Femur (tissue), 1 donor: ENCODE measurements around the gene CCDC190.
"Not testable (repeated sequence)": the region's sequence is repeated elsewhere in the genome, so short reads cannot be mapped to it uniquely, and the experiment has no call there.

Experiments used
- DNase-seq: peaks from one replicate; pipeline ENCODE4 v3.0.0-alpha.2; 2017

Gene CCDC190

DNA sequence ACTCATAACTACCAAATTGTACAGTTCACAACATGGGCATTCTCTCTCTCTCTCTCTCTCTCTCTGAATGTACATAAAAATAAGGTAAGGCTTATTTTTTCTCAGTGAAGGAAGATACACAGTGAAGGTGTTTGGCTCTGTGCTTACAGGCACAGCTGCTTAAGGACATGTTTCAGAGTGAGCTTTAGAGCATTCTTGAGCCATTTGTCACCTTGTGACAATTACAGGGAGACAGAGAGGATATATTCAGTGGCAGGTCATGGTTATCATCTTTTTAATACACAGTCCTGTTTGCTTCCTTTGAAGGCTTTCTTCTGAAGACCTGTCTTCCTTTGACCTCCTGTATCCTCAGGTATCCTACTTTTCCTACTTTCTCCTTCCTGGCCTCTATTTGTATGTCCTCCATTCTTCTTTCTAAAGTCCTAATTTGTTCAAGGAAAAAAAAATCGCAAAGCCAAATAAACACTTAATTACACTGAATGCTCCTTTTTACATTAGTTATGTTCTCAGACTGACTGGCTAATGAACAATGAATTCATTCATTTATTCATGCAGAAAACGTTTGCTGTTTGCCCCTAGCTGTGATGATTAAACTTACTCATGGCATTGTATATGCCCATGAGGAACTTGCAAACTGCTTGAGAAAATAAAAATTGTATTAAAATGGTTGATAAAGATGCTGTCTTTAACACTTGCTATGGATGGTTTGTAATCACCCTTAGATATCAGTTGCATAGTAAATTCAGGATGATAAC, 37.0 kb downstream of the CCDC190 start:
- DNase-seq = no peak

- no peak for DNase-seq
Observed at GRCh38 chr1:162823231-162823630, 37.7 kb downstream of the CCDC190 start.

DNA sequence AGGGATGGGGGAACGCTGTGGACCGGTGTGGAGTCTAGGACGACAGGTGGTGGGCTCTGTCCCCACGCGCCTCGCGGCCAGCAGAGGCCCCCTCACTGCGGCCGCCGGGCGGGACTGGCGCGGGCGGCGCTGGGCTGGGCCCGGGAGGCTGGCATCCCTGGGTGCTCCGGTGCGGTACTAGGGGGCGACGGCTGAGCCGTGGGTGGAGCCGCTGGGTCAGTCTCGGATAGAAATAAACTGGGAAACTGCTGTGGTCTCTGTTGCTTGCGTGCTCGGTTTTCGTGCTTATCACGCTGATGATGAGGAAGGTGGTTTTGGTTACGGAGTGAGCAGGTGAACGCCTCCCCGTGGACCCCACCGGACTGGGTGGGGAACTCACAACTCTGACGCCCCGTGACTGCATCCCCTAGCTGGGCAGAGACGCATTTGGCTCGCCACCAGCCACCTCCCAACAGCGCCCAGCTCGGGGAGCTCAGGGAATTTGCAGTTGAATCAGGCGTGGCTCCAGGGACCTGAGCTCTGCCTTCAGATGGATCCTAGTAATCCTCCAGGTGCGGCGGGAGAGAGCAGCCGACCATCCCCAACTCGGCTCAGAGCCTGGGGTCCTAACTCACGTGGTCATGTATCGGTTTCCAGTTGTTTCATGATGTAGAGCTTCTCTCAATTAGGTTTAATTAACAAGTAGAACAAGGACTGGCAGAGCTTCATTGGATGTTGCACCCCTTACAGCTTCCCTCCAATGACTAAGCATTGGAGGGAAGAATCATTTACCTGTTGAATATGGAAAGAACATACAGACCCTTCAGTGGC, 38.4 kb downstream of the CCDC190 start:
- DNase-seq = peak; percentile 16

GRCh38 chr1:162818666-162819065, 42.3 kb downstream of the CCDC190 start:
- not testable (repeated sequence) for DNase-seq

- DNase-seq = not testable (repeated sequence)
Observed at GRCh38 chr1:162818136-162818535, 42.8 kb downstream of the CCDC190 start.

DNA sequence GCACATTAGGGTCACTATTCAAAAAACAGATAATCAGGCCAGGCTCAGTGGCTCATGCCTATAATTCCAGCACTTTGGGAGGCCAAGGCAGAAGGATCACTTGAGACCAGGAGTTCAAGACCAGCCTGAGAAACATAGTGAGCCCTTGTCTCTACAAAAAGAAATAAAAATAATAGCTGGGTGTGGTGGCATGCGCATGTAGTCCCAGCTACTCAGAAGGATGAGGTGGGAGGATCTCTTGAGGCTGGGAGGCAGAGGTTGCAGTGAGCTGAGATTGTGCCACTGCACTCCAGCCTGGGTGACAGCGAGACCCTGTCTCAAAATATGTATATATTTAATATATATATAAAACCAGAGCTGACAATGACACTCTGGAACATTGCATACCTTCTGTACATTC, 48.6 kb downstream of the CCDC190 start:
- DNase-seq = not testable (repeated sequence)

GRCh38 chr1:162807503-162807902, 53.5 kb downstream of the CCDC190 start:
- DNase-seq = not testable (repeated sequence)
